Activated B cell treated with CpG ODN at 0.5 μM for 24 hours (primary cell): ENCODE results near the gene ANAPC16. TPM values are rescaled to one million over a fixed set of nuclear protein-coding genes. Genes with fewer than 3 reads are reported as not detected.

Source experiments
- ATAC-seq: fragments of 200-7000 bp; cut with Tn5 transposase; one replicate; pipeline ENCODE4 v1.10.0; 2021; ENCODE audit warnings: low read depth, mild to moderate bottlenecking, moderate library complexity
- CTCF ChIA-PET: fragments of 350-600 bp; sonication (Branson Sonifier 250); formaldehyde crosslinking; loops from one replicate; lab custom pipeline; 2021; ENCODE audit warnings: antibody characterized with exemption; lab: Charles Lee
- POLR2A ChIA-PET: fragments of 350-600 bp; sonication (Branson Sonifier 250); formaldehyde crosslinking; loops from one replicate; lab custom pipeline; 2021; ENCODE audit warnings: antibody characterized with exemption; lab: Charles Lee
- DNase-seq: peaks from one replicate; pipeline ENCODE4 v3.0.0; 2022
- H3K27ac Mint-ChIP-seq: one replicate; pipeline ENCODE4 v1.8.0; 2020; ENCODE audit warnings: mixed read lengths
- H3K27me3 Mint-ChIP-seq: one replicate; pipeline ENCODE4 v1.8.0; 2021; ENCODE audit warnings: mixed read lengths
- H3K36me3 Mint-ChIP-seq: one replicate; pipeline ENCODE4 v1.8.0; 2021; ENCODE audit warnings: low read depth, mixed read lengths
- H3K4me1 Mint-ChIP-seq: one replicate; pipeline ENCODE4 v1.8.0; 2021; ENCODE audit warnings: mixed read lengths
- H3K4me3 Mint-ChIP-seq: one replicate; pipeline ENCODE4 v1.8.0; 2020; ENCODE audit warnings: mild to moderate bottlenecking, mixed read lengths
- H3K9me3 Mint-ChIP-seq: one replicate; pipeline ENCODE4 v1.8.0; 2020; ENCODE audit warnings: mixed read lengths
- CTCF ChIP-seq: fragments of 200-600 bp; IDR thresholded peaks from one replicate; pipeline ENCODE4 v1.8.0; 2022; ENCODE audit warnings: antibody characterized with exemption, mild to moderate bottlenecking
- intact Hi-C: fragments of 100-400 bp; cut with micrococcal nuclease; formaldehyde crosslinking; loops from one replicate; pipeline ENCODE4 v1.15.1; 2024
- total RNA-seq: library from RNA; stranded (reverse); gene quantifications from 2 replicates; pipeline ENCODE4 v1.2.3, GENCODE V29; 2022

Gene ANAPC16
- total RNA-seq, 1 donor from 2014 or later = 137 TPM

GRCh38 chr10:72270607-72271281 is 54.9 kb downstream of the ANAPC16 start:
- intact Hi-C loops = no loop called here
- H3K27ac Mint-ChIP-seq = peak overlapping the region; percentile 0
- ATAC-seq = no peak
- no peak for TF ChIP-seq CTCF
- ChIA-PET CTCF (interaction anchor here (1.6 kb wide), 1 partner anchor 66 kb away, joined by 5 read pairs; no protein-coding TSS in a partner anchor), POLR2A (interaction anchor here (1.6 to 13.6 kb wide), 5 partner anchors 11 to 56 kb away, joined by 3 to 967 read pairs (median 155); no protein-coding TSS in a partner anchor)
- H3K36me3 Mint-ChIP-seq = peaks cover 20% of the 10 kb centered on the region
- no peaks in the 10 kb centered on the region for H3K9me3 Mint-ChIP-seq
- peaks cover 33% of the 10 kb centered on the region for H3K4me1 Mint-ChIP-seq
- no peaks in the 10 kb centered on the region for H3K27me3 Mint-ChIP-seq
- DNase-seq = no peak
- H3K4me3 Mint-ChIP-seq = no peak overlapping the region

- ATAC-seq = peak; percentile 9
- CTCF ChIA-PET = interaction anchor here (0.9 to 9.4 kb wide), 5 partner anchors 24 to 62 kb away, joined by 3 to 131 read pairs (median 14); partner anchors contain the start of genes ANAPC16 and ASCC1
- no peak for TF ChIP-seq CTCF
- H3K27me3 Mint-ChIP-seq = no peaks in the 10 kb centered on the region
- H3K4me1 Mint-ChIP-seq = peaks cover 40% of the 10 kb centered on the region
- H3K27ac Mint-ChIP-seq = peak overlapping the region; percentile 94
- no peaks in the 10 kb centered on the region for H3K9me3 Mint-ChIP-seq
- peak; percentile 55 for DNase-seq
- H3K36me3 Mint-ChIP-seq = peaks cover 32% of the 10 kb centered on the region
- peak overlapping the region; percentile 98 for H3K4me3 Mint-ChIP-seq
- intact Hi-C loops = loop anchor here (1.0 kb wide), 7 partner anchors 12 to 185 kb away; partner anchors contain the start of gene SPOCK2
- POLR2A ChIA-PET = interaction anchor here (0.6 to 13.6 kb wide), 28 partner anchors 9 to 422 kb away, joined by 3 to 967 read pairs (median 5); partner anchors contain the start of genes ANAPC16, ASCC1 and SPOCK2
Observed at GRCh38 chr10:72272689-72273409, 57.0 kb downstream of the ANAPC16 start.

- Mint-ChIP-seq H3K36me3 (peaks cover 32% of the 10 kb centered on the region), H3K4me1 (peaks cover 40% of the 10 kb centered on the region), H3K27me3 (no peaks in the 10 kb centered on the region), H3K4me3 (peak within 1 kb of the TSS; percentile 98), H3K9me3 (no peaks in the 10 kb centered on the region), H3K27ac (peak within 1 kb of the TSS; percentile 94)
- TF ChIP-seq CTCF = no peak
- ChIA-PET CTCF (interaction anchor here (0.9 to 9.4 kb wide), 11 partner anchors 13 to 225 kb away, joined by 3 to 131 read pairs (median 12); partner anchors contain the start of genes ANAPC16 and ASCC1), POLR2A (interaction anchor here (0.6 to 13.6 kb wide), 30 partner anchors 8 to 423 kb away, joined by 3 to 967 read pairs (median 5); partner anchors contain the start of genes ANAPC16, ASCC1 and SPOCK2)
- ATAC-seq (peak; percentile 93), DNase-seq (peak; percentile 95)
- intact Hi-C loops = loop anchor here (1.0 kb wide), 7 partner anchors 12 to 185 kb away; partner anchors contain the start of gene SPOCK2
Observed at GRCh38 chr10:72273410-72274212, 57.8 kb downstream of the ANAPC16 start, which contains the start of gene DDIT4. Gene DDIT4, plus strand, starts transcription at chr10:72273924. Its CDS starts 293 bp downstream, at chr10:72274217.

GRCh38 chr10:72274213-72274729 is 58.5 kb downstream of the ANAPC16 start:
- ChIA-PET POLR2A (interaction anchor here (0.6 to 13.6 kb wide), 29 partner anchors 8 to 378 kb away, joined by 3 to 967 read pairs (median 6); partner anchors contain the start of genes ANAPC16, ASCC1 and SPOCK2), CTCF (interaction anchor here (0.9 to 9.4 kb wide), 20 partner anchors 11 to 226 kb away, joined by 3 to 131 read pairs (median 6); partner anchors contain the start of genes ANAPC16 and ASCC1)
- ATAC-seq (no peak), DNase-seq (no peak)
- Mint-ChIP-seq H3K27ac (peak overlapping the region; percentile 94), H3K36me3 (peaks cover 32% of the 10 kb centered on the region), H3K9me3 (no peaks in the 10 kb centered on the region), H3K27me3 (no peaks in the 10 kb centered on the region), H3K4me1 (peaks cover 40% of the 10 kb centered on the region), H3K4me3 (peak overlapping the region; percentile 98)
- intact Hi-C loops = no loop called here
- TF ChIP-seq CTCF = no peak
